ENCODE measurements around the gene PTPN4.
"Not testable (repeated sequence)": the region's sequence is repeated elsewhere in the genome, so short reads cannot be mapped to it uniquely, and the experiment has no call there.

The PTPN4 gene

GRCh38 chr2:119769645-119770044 is 9.9 kb downstream of the PTPN4 start:
- DNase-seq = no peak

GRCh38 chr2:119771331-119771730 is 11.6 kb downstream of the PTPN4 start:
- DNase-seq = no peak

DNA sequence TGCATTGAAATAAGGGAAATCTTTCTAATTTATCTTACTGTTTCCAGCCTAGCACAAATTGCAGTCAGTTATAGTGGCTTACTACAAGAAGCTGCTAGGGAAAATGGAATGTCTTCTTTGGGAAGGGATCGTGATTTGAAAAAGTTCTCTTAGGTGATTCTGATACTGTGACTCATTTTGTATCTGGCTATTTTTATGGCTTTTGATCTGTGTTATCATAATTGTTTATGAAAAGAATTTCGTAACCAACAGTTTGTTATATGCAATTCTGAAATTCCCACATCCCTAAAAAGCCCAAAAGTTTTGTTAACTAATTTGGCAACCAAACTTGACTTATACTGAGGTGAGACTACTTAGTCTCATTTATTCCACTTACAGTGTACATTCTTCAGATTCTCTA is 12.4 kb downstream of the PTPN4 start:
- no peak for DNase-seq

- no peak for DNase-seq
Observed at GRCh38 chr2:119772767-119773166, 13.0 kb downstream of the PTPN4 start.

DNA sequence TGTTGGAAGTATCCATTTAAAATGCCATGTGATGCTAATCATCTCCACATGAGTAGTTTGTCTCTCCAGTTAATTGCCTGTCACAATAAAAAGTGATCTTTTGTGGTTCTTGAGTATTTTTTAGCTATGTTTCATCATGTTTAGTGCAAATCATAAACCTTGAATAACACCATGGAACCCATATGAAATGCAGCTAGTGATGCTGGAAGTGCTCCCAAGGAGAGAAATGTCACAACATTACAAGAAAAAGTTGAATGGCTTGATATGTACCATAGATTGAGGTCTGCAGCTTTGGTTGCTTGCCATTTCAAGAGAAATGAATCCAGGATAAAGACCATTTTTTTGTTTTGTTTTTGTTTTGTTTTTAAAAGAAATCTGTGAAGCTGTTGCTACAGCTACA is 14.3 kb downstream of the PTPN4 start:
- no peak for DNase-seq

DNA sequence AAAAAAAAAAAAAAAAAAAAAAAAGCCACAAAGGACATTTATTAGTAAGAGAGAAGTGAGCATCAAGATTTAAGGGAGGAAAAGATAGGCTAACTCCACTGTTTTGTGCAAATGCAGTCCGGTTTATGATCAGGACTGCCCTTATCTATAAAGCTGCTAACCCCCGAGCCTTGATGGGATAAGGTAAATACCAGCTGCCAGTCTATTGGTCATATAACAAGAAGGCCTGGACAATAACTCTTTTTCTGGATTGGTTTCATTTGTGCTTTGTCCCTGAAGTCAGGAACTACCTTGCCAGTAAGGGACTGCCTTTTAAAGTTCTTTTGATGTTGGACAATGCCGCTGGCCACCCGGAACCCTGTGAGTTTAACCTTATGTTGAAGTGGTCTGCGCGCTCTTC is 15.4 kb downstream of the PTPN4 start:
- no peak for DNase-seq

- no peak for DNase-seq
Observed at GRCh38 chr2:119782308-119783027, 22.7 kb downstream of the PTPN4 start.

GRCh38 chr2:119784876-119785275 is 25.2 kb downstream of the PTPN4 start:
- DNase-seq = no peak

- no peak for DNase-seq
Observed at GRCh38 chr2:119786295-119786694, 26.6 kb downstream of the PTPN4 start.

- DNase-seq = no peak
Observed at GRCh38 chr2:119788752-119789151, 29.0 kb downstream of the PTPN4 start.

GRCh38 chr2:119790466-119790865 is 30.7 kb downstream of the PTPN4 start:
- DNase-seq = no peak

DNA sequence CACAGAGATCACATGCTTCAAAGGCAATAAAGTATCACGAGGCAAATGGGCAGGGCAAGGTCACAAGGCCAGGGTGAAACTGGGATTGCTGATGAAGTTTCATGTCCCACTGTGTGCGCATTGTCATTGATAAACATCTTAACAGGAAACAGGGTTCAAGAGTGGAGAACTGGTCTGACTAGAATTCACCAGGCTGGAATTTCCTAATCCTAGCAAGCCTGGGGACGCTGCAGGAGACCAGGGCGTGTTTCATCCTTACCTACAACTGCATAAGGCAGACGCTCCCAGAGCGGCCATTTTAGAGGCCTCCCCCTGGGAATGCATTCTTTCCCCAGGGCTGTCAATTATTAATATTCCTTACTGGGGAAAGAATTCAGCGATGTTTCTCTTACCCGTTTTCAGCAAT is 33.2 kb downstream of the PTPN4 start:
- DNase-seq = no peak

GRCh38 chr2:119794237-119794636 is 34.5 kb downstream of the PTPN4 start:
- DNase-seq = no peak

- DNase-seq = no peak
Observed at GRCh38 chr2:119795309-119796303, 35.9 kb downstream of the PTPN4 start.

DNA sequence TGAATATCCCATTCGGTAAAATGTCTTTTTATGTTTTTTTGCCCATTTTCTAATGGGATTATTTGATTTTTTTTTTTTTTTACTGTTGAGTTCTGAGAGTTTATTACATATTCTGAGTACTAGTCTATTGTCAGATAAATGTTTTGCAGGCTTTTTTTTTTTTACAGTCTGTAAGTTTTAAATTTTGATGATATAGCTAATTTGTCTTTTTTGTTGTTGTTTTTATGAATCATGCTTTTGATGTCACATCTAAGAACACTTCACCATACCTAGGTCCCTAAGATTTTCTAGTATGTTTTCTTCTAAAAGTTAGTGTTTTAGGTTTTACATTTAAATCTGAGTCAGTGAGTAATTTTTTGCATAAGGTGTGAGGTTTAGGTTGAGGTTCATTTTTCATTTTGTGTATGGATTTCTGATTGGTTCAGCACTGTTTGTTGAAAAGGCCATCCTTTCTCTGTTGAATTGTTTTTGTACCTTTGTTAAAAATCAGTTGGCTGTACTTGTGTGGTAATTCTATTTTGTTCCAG is 40.7 kb downstream of the PTPN4 start:
- no peak for DNase-seq

- no peak for DNase-seq
Observed at GRCh38 chr2:119801040-119801439, 41.3 kb downstream of the PTPN4 start.

- DNase-seq = not testable (repeated sequence)
Observed at GRCh38 chr2:119801989-119802388, 42.3 kb downstream of the PTPN4 start.

- DNase-seq = no peak
Observed at GRCh38 chr2:119803101-119803500, 43.4 kb downstream of the PTPN4 start.

- not testable (repeated sequence) for DNase-seq
Observed at GRCh38 chr2:119804409-119804808, 44.7 kb downstream of the PTPN4 start.

- DNase-seq = no peak
Observed at GRCh38 chr2:119808516-119809147, 48.9 kb downstream of the PTPN4 start.

- no peak for DNase-seq
Observed at GRCh38 chr2:119809339-119810048, 49.8 kb downstream of the PTPN4 start.

DNA sequence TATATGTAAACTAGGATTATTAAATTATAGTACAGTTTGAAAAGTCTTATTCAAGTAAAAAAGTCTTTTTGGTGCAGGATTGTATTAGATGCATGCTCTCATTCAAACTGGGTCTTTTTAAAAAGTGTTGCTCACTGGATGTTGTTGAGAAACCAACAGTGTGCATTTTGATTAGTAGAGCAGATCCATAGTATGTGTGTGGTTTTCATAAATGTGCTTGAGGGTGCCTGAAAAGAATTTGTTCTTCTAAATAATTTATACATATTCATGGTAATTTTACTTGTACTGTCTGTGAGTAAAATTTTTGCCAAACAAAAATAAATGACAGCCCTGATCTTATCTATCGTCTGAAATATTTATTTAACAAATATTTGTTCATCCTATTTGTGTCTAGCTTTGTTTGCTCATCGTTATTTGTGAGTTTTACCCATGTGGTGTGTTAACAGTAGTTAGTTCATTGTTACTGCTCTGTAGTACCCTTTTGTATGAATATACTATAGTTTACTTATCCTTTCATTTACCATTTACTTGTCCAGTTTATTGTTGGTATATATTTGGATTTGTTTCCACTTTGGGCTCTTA is 50.4 kb downstream of the PTPN4 start:
- DNase-seq = no peak

Data from NCI-H1436 (cell line).